Ovary (tissue), 3 donors: ENCODE data around the gene TYMP.

ENCODE experiments used
- CTCF ChIP-seq, 3 donors: fragments of 450-650 bp in 2 of 3; fragments of 200-600 bp in 1 of 3; IDR thresholded peaks; one replicate each; pipeline versions ENCODE4 v1.5.1 to v1.8.0; 2016 to 2022; ENCODE audit warnings: antibody characterized with exemption in 3 of 3, mild to moderate bottlenecking in 1 of 3
- EP300 ChIP-seq: sonication (generic); formaldehyde crosslinking; IDR thresholded peaks from one replicate; pipeline ENCODE4 v1.6.1; 2017; ENCODE audit warnings: antibody characterized with exemption
- POLR2A ChIP-seq: fragments of 450-650 bp; IDR thresholded peaks from one replicate; pipeline ENCODE4 v1.6.1; 2017; ENCODE audit warnings: antibody characterized with exemption, mild to moderate bottlenecking, moderate library complexity
- donor health status: DM: no; HTN: no; CAD: no.

GRCh38 chr22:50490531-50491308 is 39.1 kb downstream of the TYMP start:
- TF ChIP-seq CTCF (IDR thresholded peaks at IDR 0.05) (no peak), POLR2A (no peak), EP300 (no peak)
